ENCODE results near the gene ZNF616.

ZNF616 gene

DNA sequence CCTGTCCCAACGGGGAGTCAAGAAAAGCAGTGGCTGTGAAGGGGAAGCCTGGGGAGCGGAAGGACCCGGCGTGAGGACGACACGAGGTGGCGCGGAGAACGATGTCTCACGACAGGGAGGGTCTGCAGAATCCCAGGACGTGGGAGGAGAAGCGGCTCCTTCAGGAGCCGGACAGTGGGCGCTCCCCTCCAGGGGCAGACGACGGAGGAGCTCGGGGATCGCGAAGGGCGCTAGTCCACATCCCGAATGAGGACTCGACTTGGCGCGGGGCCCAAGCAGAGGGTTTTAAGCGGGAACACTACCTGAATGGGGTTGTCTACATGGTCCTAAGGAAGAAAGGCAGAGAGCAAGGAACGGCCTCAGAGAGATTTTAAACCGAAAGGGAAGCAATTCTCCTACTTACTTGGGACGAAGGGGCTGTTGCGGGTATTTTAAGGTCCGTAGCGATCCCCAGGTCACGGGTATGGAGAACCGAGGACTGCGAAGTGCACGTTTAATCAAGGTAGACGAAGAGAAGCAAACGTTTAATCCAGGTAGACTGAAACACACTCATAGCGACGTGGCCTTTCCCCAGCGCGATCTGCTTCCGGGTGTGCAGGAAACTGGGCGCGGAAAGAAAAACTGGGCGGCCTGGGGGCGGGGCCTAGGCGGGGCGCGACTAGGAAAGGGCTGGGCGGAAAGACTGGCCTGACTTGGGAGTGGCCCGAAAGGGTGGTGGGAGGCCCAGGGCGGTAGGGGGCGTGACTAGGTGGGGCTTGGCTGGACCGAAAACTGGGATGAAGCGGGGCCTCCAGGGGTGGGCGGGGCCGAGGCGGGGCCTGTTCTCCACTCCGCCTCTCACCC is 44.3 kb downstream of the ZNF616 start, which contains the start of gene ZNF841:
TSS of gene ZNF841 (minus strand) at position 594 of the 843 bp plus-strand sequence. CDS start 10,964 bp downstream, outside the sequence.
- H3K4me3 ChIP-seq (ENCODE audit: low read depth, low read length): peak within 1 kb of the TSS; percentile 94
- TF ChIP-seq, protein P1, sequence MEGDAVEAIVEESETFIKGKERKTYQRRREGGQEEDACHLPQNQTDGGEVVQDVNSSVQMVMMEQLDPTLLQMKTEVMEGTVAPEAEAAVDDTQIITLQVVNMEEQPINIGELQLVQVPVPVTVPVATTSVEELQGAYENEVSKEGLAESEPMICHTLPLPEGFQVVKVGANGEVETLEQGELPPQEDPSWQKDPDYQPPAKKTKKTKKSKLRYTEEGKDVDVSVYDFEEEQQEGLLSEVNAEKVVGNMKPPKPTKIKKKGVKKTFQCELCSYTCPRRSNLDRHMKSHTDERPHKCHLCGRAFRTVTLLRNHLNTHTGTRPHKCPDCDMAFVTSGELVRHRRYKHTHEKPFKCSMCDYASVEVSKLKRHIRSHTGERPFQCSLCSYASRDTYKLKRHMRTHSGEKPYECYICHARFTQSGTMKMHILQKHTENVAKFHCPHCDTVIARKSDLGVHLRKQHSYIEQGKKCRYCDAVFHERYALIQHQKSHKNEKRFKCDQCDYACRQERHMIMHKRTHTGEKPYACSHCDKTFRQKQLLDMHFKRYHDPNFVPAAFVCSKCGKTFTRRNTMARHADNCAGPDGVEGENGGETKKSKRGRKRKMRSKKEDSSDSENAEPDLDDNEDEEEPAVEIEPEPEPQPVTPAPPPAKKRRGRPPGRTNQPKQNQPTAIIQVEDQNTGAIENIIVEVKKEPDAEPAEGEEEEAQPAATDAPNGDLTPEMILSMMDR (IDR thresholded peaks at IDR 0.05; ENCODE audit: low read depth, low read length): no peak
- TF ChIP-seq, protein P2, sequence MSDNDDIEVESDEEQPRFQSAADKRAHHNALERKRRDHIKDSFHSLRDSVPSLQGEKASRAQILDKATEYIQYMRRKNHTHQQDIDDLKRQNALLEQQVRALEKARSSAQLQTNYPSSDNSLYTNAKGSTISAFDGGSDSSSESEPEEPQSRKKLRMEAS (IDR thresholded peaks at IDR 0.05; ENCODE audit: low read depth, low read length): peak; percentile 47; the same call in 1 of the 2 replicates
- TF ChIP-seq MYC (IDR thresholded peaks at IDR 0.05; ENCODE audit: low read depth, low read length): peak; percentile 22; the same call in 1 of the 2 replicates
- peak; percentile 73 for TF ChIP-seq POLR2A (IDR thresholded peaks at IDR 0.05; ENCODE audit: extremely low read depth, insufficient read length)
- peak; percentile 94 for DNase-seq (ENCODE audit: low read depth)

DNA sequence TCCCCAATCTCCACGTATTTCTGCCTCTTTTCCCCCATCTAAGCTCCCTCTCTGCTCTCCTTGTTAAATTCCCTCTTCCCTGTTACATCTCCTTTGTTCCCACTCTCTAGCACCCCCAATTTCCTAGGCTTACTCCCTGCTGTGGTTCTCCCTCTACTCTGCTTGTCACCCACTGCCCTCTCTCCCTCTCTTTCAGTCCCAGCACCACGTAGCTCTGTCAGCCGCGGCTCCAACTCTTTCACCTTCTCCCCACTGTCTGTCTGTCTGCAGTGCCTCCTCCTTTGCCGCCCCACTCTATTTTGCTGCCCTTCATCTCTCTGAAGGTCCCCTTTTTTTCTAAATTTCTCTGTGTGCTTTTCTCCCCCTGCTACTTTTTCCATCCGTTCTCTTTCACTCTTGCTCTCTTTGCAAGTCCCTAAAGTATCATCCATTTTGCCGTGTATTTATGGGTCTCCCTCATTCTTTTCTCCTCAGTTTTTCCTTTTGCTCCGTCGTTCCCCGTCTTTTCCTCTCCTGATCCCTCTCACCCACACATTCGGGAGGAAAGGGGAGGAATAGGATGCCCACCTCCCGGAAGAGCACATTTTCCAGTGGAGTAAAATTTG is 45.1 kb downstream of the ZNF616 start:
- DNase-seq (ENCODE audit: low read depth): peak; percentile 42
- TF ChIP-seq POLR2A (IDR thresholded peaks at IDR 0.05; ENCODE audit: extremely low read depth, insufficient read length) (no peak), MYC (IDR thresholded peaks at IDR 0.05; ENCODE audit: low read depth, low read length) (no peak)
- TF ChIP-seq, protein P2 (IDR thresholded peaks at IDR 0.05; ENCODE audit: low read depth, low read length): no peak
- TF ChIP-seq, protein P1 (IDR thresholded peaks at IDR 0.05; ENCODE audit: low read depth, low read length): no peak
- peak overlapping the region; percentile 94 for H3K4me3 ChIP-seq (ENCODE audit: low read depth, low read length)

DNA sequence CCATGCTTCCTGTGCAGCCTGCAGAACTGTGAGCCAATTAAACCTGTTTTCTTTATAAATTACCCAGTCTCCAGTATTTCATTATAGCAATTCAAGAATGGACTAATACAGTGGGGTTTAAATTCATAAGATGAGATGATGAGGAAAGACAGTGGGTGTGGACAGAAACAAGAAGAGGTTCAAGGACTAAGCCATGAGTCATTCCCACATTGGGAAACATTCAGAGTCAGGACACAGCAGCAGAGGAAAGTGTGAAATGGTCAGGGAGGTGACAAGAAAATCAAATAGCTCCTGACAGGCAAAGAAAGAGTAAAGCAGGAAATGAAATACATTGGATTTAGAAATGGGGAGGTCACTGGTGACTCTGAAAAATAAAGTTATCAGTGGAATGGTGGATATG is 53.3 kb downstream of the ZNF616 start:
- peak; percentile 34 for DNase-seq (ENCODE audit: low read depth)
- H3K4me3 ChIP-seq (ENCODE audit: low read depth, low read length): no peak overlapping the region
- TF ChIP-seq, protein P1 (IDR thresholded peaks at IDR 0.05; ENCODE audit: low read depth, low read length): no peak
- TF ChIP-seq MYC (IDR thresholded peaks at IDR 0.05; ENCODE audit: low read depth, low read length) (no peak), POLR2A (IDR thresholded peaks at IDR 0.05; ENCODE audit: extremely low read depth, insufficient read length) (no peak)
- TF ChIP-seq, protein P2 (IDR thresholded peaks at IDR 0.05; ENCODE audit: low read depth, low read length): no peak

DNA sequence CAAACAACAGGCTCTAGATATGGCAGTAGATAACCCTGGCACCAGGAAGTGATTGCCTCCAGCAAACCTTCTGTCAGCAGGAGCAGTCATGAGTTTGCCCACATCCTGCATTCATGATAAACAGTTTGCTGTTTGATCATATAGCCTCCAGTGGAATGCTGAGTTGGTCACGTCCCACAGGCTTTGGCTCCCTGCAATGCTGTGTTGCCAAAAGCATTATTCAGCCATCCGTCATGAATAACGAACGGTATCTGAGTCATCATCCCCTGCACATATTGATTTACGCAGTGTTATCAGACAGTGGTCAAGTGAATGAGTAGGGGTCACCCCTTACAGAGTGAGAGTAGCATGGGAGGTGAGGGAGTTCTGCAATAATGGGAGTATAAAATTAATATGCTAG is 69.2 kb downstream of the ZNF616 start:
- no peak for DNase-seq (ENCODE audit: low read depth)
- TF ChIP-seq, protein P1 (IDR thresholded peaks at IDR 0.05; ENCODE audit: low read depth, low read length): no peak
- H3K4me3 ChIP-seq (ENCODE audit: low read depth, low read length): no peak overlapping the region

DNA sequence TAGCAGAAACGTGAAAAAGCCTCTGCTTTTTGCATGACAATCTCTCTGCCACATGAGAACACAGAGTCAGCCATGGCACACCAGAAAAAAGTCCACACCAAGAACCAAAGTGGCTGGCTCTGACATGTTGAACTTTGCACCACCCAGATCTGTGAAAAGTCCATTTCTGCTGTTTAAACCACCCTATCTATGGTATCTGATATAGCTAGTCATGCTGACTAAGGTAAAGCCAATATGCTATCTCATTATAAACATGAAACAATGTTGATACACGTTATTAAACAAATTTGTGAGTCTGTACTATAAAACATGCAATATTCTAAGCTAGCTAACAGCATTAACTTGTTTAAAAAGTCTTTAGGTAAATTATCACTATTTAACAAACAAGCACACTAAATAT is 70.1 kb downstream of the ZNF616 start:
- no peak for DNase-seq (ENCODE audit: low read depth)
- H3K4me3 ChIP-seq (ENCODE audit: low read depth, low read length): no peak overlapping the region
- TF ChIP-seq MYC (IDR thresholded peaks at IDR 0.05; ENCODE audit: low read depth, low read length) (no peak), POLR2A (IDR thresholded peaks at IDR 0.05; ENCODE audit: extremely low read depth, insufficient read length) (no peak)
- TF ChIP-seq, protein P1 (IDR thresholded peaks at IDR 0.05; ENCODE audit: low read depth, low read length): no peak
- TF ChIP-seq, protein P2 (IDR thresholded peaks at IDR 0.05; ENCODE audit: low read depth, low read length): no peak

All from NB4 (cell line).